A549 (cell line): ENCODE data around the gene PAN3. TPM values are rescaled to one million over a fixed set of nuclear protein-coding genes. Genes with fewer than 3 reads are reported as not detected.

Source experiments
- ATAC-seq, 2 experiments: fragments of 200-7000 bp in 1 of 2; fragments of >200 bp in 1 of 2; cut with Nextera tagmentation in 1 of 2; cut with Tn5 transposase in 1 of 2; 3 replicates each; pipeline versions ENCODE4 v1.8.0 to v1.9.1; 2018 to 2020; ENCODE audit warnings: mild to moderate bottlenecking in 1 of 2, moderate library complexity in 1 of 2
- CTCF ChIA-PET: fragments of 300-600 bp; sonication (Branson Sonifier 250); formaldehyde crosslinking; extraction: SDS; loops from one replicate; lab custom pipeline; 2021; ENCODE audit warnings: antibody characterized with exemption, inconsistent platforms; lab: Yijun Ruan, JAX
- POLR2A ChIA-PET: fragments of 350-600 bp; formaldehyde crosslinking; extraction: SDS; loops from one replicate; lab custom pipeline; 2021; ENCODE audit warnings: antibody characterized with exemption, inconsistent platforms; lab: Yijun Ruan, JAX
- DNase-seq, 2 experiments: peaks; one replicate each; pipeline versions ENCODE4 v3.0.0 to v3.0.0-alpha.2; 2011 to 2016; ENCODE audit warnings: low read depth in 1 of 2, low spot score in 1 of 2
- FAIRE-seq: peaks from 2 replicates; lab custom pipeline; 2011; peaks lifted over from hg19 to GRCh38; lab: Jason Lieb, UNC
- H3K27ac ChIP-seq, 2 experiments: fragments of >200 bp; sonication (Bioruptor Twin); formaldehyde crosslinking; 3 replicates each; pipeline ENCODE4 v1.5.1; 2016 to 2017
- H3K4me1 ChIP-seq: fragments of >200 bp; sonication (Bioruptor Twin); formaldehyde crosslinking; 3 replicates; pipeline ENCODE4 v1.6.1; 2016
- H3K4me2 ChIP-seq: fragments of >200 bp; sonication (Bioruptor Twin); formaldehyde crosslinking; 3 replicates; pipeline ENCODE4 v1.6.1; 2016
- H3K4me3 ChIP-seq: fragments of >200 bp; sonication (Bioruptor Twin); formaldehyde crosslinking; 3 replicates; pipeline ENCODE4 v1.5.1; 2016
- H3K9me3 ChIP-seq: fragments of >200 bp; sonication (Bioruptor Twin); formaldehyde crosslinking; 3 replicates; pipeline ENCODE4 v1.6.1; 2016
- ATOH8 ChIP-seq: fragments of 250-450 bp; sonication (Bioruptor Pico); IDR thresholded peaks from 2 replicates; pipeline ENCODE4 v1.5.0; 2020; ENCODE audit warnings: low read depth, mild to moderate bottlenecking, moderate library complexity
- CHD4 ChIP-seq: fragments of 200-600 bp; sonication (generic); IDR thresholded peaks from 2 replicates; pipeline ENCODE4 v1.6.1; 2016; ENCODE audit warnings: antibody characterized with exemption, mild to moderate bottlenecking, borderline replicate concordance
- EHMT2 ChIP-seq: fragments of 200-600 bp; sonication (generic); IDR thresholded peaks from 2 replicates; pipeline ENCODE4 v1.6.1; 2016; ENCODE audit warnings: antibody characterized with exemption, low read depth, mild to moderate bottlenecking, moderate library complexity
- ESRRA ChIP-seq: fragments of 150-350 bp; IDR thresholded peaks from 2 replicates; pipeline ENCODE4 v1.6.1; 2014; ENCODE audit warnings: mild to moderate bottlenecking, low read length, borderline replicate concordance
- HDAC2 ChIP-seq: fragments of 200-600 bp; sonication (generic); IDR thresholded peaks from 2 replicates; pipeline ENCODE4 v1.6.1; 2016
- HEYL ChIP-seq: fragments of 250-450 bp; sonication (Bioruptor Pico); IDR thresholded peaks from 2 replicates; pipeline ENCODE4 v1.8.0; 2021; ENCODE audit warnings: mild to moderate bottlenecking, moderate library complexity
- HMGXB4 ChIP-seq: fragments of 250-450 bp; sonication (Bioruptor Pico); IDR thresholded peaks from 2 replicates; pipeline ENCODE4 v1.5.0; 2021; ENCODE audit warnings: mild to moderate bottlenecking, moderate library complexity, borderline replicate concordance
- NFE2L2 ChIP-seq: fragments of 150-350 bp; conservative IDR thresholded peaks from 2 replicates; pipeline ENCODE4 v1.6.1; 2014; ENCODE audit warnings: low read length
- WGBS: methylation state at CpG from one replicate; pipeline ENCODE4 v1.1.6; 2017; ENCODE audit errors: missing lambda C conversion rate; 5-methylcytosine and 5-hydroxymethylcytosine counted together
- polyA plus RNA-seq, 4 experiments: library from polyadenylated mRNA; depleted of rRNA in 3 of 4; stranded (reverse); fragments of >200 nt; fragmentation: RNase III in 1 of 4; extraction: RNeasy Plus Mini Kit Qiagen cat#74134 plus additional on column Dnase treatment in 1 of 4; gene quantifications; 2 replicates in 3 of 4; 3 replicates in 1 of 4; pipeline ENCODE4 v1.2.3, GENCODE V29; 2011 to 2017
- TF ChIP-seq, protein P1 (sequence below): fragments of 200-600 bp; sonication (generic); IDR thresholded peaks from 2 replicates; pipeline ENCODE4 v1.6.1; 2016; ENCODE audit warnings: antibody characterized with exemption, mild to moderate bottlenecking, moderate library complexity
- TF ChIP-seq, protein P2 (sequence below): IDR thresholded peaks from 2 replicates; pipeline ENCODE4 v1.6.1; 2012
- TF ChIP-seq, protein P3 (sequence below): fragments of 450-650 bp; IDR thresholded peaks from 2 replicates; pipeline ENCODE4 v1.6.1; 2014; ENCODE audit warnings: antibody characterized with exemption

The PAN3 gene
- polyA plus RNA-seq, 2 of the 4 experiments (the other 2 are of a cell fraction): 6.2 to 13.9 TPM

DNA sequence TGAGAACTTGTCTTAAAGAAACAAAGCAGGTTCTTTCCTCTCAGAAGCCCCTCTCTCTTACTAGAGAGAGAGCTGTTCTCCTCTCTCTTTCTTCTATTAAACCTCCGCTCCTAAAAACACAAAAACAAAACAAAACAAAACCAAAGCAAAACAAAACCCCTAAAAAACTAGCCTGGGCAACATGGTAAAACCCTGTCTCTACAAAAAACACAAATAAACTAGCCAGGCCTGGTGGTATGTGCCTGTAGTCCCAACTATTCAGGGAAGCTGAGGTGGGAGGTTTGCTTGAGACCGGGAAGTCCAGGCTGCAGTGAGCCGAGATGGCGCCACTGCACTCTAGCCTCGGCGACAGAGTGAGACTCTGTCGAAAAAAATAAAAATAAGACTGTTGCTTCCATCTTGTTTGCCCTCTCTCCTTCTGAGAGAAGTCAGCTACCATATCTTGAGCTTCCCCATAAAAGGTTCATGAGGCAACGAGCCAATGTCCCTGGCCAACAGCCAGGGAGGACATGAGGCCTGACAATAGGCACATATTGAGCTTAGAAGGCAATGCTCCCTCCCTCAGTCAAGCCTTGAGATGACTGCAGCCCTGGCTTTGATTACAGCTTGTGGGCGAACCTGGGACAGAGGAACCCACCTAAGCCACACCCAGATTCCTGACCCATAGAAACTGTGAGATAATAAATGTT lies 20.5 kb upstream of the PAN3 start:
- H3K4me2 ChIP-seq: no peak overlapping the region
- H3K27ac ChIP-seq: no peak overlapping the region
- WGBS: 68% methylated on average over 9 of the region's 9 CpGs
- POLR2A ChIA-PET: no interaction called here
- CTCF ChIA-PET: no interaction called here
- ATAC-seq: no peak
- no peak for DNase-seq
- no peak for TF ChIP-seq HDAC2
- TF ChIP-seq, protein P1, sequence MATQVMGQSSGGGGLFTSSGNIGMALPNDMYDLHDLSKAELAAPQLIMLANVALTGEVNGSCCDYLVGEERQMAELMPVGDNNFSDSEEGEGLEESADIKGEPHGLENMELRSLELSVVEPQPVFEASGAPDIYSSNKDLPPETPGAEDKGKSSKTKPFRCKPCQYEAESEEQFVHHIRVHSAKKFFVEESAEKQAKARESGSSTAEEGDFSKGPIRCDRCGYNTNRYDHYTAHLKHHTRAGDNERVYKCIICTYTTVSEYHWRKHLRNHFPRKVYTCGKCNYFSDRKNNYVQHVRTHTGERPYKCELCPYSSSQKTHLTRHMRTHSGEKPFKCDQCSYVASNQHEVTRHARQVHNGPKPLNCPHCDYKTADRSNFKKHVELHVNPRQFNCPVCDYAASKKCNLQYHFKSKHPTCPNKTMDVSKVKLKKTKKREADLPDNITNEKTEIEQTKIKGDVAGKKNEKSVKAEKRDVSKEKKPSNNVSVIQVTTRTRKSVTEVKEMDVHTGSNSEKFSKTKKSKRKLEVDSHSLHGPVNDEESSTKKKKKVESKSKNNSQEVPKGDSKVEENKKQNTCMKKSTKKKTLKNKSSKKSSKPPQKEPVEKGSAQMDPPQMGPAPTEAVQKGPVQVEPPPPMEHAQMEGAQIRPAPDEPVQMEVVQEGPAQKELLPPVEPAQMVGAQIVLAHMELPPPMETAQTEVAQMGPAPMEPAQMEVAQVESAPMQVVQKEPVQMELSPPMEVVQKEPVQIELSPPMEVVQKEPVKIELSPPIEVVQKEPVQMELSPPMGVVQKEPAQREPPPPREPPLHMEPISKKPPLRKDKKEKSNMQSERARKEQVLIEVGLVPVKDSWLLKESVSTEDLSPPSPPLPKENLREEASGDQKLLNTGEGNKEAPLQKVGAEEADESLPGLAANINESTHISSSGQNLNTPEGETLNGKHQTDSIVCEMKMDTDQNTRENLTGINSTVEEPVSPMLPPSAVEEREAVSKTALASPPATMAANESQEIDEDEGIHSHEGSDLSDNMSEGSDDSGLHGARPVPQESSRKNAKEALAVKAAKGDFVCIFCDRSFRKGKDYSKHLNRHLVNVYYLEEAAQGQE: no peak
- no peak for TF ChIP-seq NFE2L2
- TF ChIP-seq EHMT2: no peak
- TF ChIP-seq, protein P2, sequence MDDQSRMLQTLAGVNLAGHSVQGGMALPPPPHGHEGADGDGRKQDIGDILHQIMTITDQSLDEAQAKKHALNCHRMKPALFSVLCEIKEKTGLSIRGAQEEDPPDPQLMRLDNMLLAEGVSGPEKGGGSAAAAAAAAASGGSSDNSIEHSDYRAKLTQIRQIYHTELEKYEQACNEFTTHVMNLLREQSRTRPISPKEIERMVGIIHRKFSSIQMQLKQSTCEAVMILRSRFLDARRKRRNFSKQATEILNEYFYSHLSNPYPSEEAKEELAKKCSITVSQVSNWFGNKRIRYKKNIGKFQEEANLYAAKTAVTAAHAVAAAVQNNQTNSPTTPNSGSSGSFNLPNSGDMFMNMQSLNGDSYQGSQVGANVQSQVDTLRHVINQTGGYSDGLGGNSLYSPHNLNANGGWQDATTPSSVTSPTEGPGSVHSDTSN: no peak
- TF ChIP-seq, protein P3, sequence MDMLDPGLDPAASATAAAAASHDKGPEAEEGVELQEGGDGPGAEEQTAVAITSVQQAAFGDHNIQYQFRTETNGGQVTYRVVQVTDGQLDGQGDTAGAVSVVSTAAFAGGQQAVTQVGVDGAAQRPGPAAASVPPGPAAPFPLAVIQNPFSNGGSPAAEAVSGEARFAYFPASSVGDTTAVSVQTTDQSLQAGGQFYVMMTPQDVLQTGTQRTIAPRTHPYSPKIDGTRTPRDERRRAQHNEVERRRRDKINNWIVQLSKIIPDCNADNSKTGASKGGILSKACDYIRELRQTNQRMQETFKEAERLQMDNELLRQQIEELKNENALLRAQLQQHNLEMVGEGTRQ: no peak
- TF ChIP-seq HMGXB4 (CRISPR knock-in tag): no peak
- no peak for TF ChIP-seq CHD4
- no peak for TF ChIP-seq ATOH8 (CRISPR knock-in tag)
- no peak for TF ChIP-seq HEYL (CRISPR knock-in tag)
- TF ChIP-seq, all 56 proteins: peak for 0
- no peak for FAIRE-seq
- no peaks in the 10 kb centered on the region for H3K9me3 ChIP-seq
- H3K4me1 ChIP-seq: no peaks in the 10 kb centered on the region
- H3K4me3 ChIP-seq: no peak overlapping the region

- H3K4me1 ChIP-seq: no peaks in the 10 kb centered on the region
- H3K4me3 ChIP-seq: no peak overlapping the region
- FAIRE-seq (no peak), ATAC-seq (no peak), DNase-seq (no peak)
- no peaks in the 10 kb centered on the region for H3K9me3 ChIP-seq
- TF ChIP-seq, protein P3: no peak
- TF ChIP-seq ESRRA: no peak
- no peak overlapping the region for H3K27ac ChIP-seq
- POLR2A ChIA-PET: no interaction called here
- H3K4me2 ChIP-seq: no peak overlapping the region
- CTCF ChIA-PET: interaction anchor here (1.2 kb wide), 1 partner anchor 136 kb away, joined by 3 read pairs; no protein-coding TSS in a partner anchor
Measured at GRCh38 chr13:28120317-28120716, 18.0 kb upstream of the PAN3 start.
